Dermis microvascular lymphatic vessel endothelial cell (primary cell): Measurements from ENCODE around the gene COA1. TPM values are rescaled to one million over a fixed set of nuclear protein-coding genes. Genes with fewer than 3 reads are reported as not detected.
"Not testable (repeated sequence)": the region's sequence is repeated elsewhere in the genome, so short reads cannot be mapped to it uniquely, and the experiment has no call there.

ENCODE experiments used
- DNase-seq, 2 donors: peaks; one replicate each; pipeline versions ENCODE4 v3.0.0 to v3.0.0-alpha.2; 2010; ENCODE audit warnings: low read depth in 2 of 2
- total RNA-seq: library from RNA; depleted of rRNA; stranded (reverse); fragments of >200 nt; gene quantifications from 2 replicates; pipeline ENCODE4 v1.2.1, GENCODE V29; 2014

COA1 gene
- total RNA-seq, 1 donor from 2014 or later = 30.2 TPM

DNA sequence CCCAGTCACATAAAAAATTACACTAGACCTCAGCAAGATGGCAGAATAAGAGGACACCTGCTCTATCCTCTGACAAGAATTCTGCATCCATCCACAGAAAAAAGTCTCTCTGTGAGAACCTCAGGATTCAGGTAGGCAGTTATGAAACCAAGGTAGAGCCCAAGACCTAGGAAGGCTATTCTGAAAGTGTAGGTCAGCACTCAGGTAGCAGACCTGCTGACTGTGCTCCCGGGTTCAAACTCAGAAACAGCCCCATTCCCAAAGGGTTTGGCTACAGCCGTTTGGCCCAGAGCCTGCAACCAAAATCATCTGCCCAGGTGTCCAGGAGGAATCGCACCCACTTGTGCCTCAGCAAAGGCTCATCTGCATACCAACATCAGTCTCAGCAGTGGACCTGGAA lies 37.7 kb downstream of the COA1 start:
- no peak for DNase-seq

GRCh38 chr7:43689115-43689514 lies 40.2 kb downstream of the COA1 start:
- no peak for DNase-seq

- not testable (repeated sequence) for DNase-seq
Measured at GRCh38 chr7:43687866-43688265, 41.5 kb downstream of the COA1 start.

- DNase-seq = no peak
Measured at GRCh38 chr7:43686991-43687390, 42.3 kb downstream of the COA1 start.

GRCh38 chr7:43680736-43681135 lies 48.6 kb downstream of the COA1 start:
- DNase-seq = no peak

GRCh38 chr7:43679210-43680068 lies 49.9 kb downstream of the COA1 start:
- DNase-seq = no peak

GRCh38 chr7:43678315-43678714 lies 51.0 kb downstream of the COA1 start:
- DNase-seq = no peak

- DNase-seq = no peak
Measured at GRCh38 chr7:43677864-43678263, 51.5 kb downstream of the COA1 start.

GRCh38 chr7:43674559-43675436 lies 54.5 kb downstream of the COA1 start:
- peak in 1 of 2 donors; percentile 79 for DNase-seq

DNA sequence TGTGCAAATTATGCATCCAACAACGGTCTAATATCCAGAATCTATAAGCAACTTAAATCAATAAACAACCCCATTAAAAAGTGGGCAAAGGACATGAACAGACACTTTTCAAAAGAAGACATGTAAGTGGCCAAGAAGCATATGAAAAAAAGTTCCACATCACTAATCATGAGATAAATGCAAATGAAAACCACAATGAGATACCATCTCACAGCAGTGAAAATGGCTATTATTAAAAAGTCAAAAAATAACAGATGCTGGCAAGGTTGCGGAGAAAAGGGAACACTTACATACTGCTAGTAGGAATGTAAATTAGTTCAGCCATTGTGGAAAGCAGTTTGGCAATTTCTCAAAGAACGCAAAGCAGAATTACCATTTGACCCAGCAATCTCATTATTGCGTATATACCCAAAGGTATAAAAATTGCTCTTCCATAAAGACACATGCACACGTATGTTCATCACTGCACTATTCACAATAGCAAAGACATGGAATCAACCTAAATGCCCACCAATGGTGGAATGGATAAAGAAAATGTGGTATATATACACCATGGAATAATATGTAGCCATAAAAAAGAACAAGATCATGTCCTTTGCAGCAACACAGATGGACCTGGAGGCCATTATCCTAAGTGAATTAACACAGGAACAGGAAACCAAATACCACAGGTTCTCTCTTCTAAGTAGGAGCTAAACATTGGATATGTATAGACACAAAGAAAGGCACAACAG lies 55.9 kb downstream of the COA1 start:
- not testable (repeated sequence) for DNase-seq

DNA sequence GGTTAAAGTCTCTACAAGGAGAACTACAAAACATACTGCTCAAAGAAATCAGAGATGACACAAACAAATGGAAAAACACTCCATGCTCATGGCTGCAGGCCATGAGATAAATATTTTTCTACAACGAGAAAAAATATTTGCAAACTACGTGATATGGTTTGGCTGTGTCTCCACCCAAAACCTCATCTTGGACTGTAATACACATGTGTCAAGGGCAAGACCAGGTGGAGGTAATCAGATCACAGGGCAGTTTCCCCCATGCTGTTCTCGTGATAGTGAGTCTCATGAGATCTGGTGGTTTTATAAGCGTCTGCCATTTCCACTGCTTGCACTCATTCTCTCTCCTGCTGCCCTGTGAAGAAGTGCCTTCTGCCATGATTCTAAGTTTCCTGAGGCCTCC lies 57.8 kb downstream of the COA1 start:
- no peak for DNase-seq

DNA sequence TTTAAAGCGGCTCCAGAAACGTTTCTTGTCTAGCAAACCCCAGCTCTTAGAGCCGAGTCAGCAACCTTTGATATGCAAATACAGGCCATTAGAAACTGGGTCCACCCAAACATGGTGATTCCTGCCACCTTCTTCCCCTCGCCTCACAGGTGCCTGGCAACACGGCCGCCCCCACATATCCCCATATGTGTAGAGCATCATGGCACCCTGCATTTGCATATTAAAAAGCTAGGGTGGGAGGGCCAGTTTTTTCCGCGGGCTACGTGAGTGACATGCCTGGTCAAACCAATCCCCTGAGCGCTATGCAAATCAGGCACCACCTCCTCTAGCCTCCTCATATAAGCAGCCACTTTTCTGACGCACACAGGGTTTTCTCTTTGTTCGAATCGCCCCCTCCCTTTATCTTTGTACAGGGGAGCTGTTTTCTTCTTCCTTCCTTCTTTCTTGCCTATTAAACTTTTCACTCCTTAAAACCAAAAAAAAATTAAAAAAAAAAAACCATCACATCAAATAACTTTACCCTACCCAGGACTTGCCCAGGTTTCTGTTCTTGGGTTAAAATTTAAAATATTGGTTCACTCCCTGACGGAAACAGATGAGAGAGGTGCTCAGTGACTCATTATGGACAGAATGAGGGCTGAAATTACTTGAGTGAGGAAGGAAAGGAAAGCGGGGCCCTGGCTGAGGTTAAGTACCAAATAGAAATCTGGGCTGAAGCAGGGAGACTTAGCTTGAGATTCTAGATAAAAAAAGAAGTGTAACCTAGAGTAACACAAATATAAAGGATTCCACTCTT lies 59.8 kb downstream of the COA1 start:
- peak in 1 of 2 donors; percentile 21 for DNase-seq

GRCh38 chr7:43668035-43668434 lies 61.3 kb downstream of the COA1 start:
- DNase-seq = no peak

- no peak for DNase-seq
Measured at GRCh38 chr7:43666938-43667337, 62.4 kb downstream of the COA1 start.

DNA sequence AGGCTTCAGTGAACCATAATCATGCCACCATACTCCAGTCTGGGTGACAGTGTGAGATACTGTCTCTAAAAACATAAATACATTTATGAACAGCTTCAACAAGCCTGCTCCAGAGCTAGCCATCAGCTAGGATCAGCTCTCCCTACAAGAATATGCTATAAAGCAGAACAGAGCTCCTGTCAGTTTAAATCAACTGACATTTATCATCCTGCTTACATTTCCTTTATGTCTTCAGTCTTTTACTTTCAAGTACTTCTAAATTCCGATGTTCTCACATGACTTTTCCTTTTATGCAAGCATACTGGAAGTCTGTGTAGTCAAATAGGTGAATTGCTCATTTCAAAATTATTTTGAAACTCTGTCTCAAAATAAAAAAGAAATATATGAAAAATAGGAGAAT lies 64.6 kb downstream of the COA1 start:
- DNase-seq = no peak

DNA sequence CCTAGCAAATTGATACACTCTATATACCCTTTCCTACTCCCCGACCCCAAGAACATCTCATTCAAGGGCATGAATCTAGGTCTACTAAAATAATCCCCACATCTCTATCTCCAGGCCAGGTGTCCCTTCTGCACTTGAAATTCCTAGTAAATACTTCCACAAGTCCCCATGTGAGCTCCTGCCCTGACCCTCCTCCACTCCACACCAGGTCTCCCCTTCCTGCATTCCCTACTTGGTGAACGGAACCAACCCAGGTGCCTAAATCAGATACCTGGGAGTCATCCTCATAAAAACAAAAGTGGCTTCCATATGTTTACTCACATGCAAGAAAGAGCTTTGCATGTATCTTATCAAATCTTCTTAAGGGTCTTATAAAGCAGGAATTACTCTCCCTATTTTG lies 69.2 kb downstream of the COA1 start:
- no peak for DNase-seq

GRCh38 chr7:43659549-43659896 lies 69.8 kb downstream of the COA1 start:
- no peak for DNase-seq

- DNase-seq = no peak
Measured at GRCh38 chr7:43658718-43659548, 70.4 kb downstream of the COA1 start.

GRCh38 chr7:43656997-43657396 lies 72.3 kb downstream of the COA1 start:
- DNase-seq = no peak

DNA sequence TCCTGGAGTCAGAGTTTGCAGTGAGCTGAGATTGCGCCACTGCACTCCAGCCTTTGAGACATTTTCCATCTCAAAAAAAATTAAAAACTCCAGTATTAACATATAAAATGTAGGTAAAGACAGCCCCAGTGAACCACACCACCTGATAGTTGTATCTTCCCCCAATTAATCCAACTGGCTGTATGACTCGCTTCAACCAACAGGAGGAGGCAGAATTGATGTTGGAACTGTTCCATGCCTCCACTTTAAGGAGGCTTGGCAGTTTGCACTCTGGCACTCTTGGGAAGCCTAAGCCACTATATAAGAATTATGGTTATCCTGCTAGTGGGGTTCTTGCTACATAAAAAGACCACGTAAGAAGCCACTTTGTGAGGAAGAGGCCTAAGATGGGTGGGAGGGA lies 73.7 kb downstream of the COA1 start:
- DNase-seq = no peak
